Measurements from ENCODE around the gene PRKD2. TPM values are rescaled to one million over a fixed set of nuclear protein-coding genes. Genes with fewer than 3 reads are reported as not detected.

The PRKD2 gene
- total and polyA plus RNA-seq, 2 of the 8 experiments (the other 6 are each of a cell fraction or from before 2014, with no cell fraction given), result 24.4 to 63.8 TPM

- no peak for DNase-seq (ENCODE audit: low read depth in 1 of 2, low spot score in 2 of 2)
- ChIA-PET CTCF (ENCODE audit: partially characterized antibody) (interaction anchor here (0.9 to 3.7 kb wide), 9 partner anchors 9 to 253 kb away, joined by 3 to 16 read pairs (median 4); no protein-coding TSS in a partner anchor), POLR2A (ENCODE audit: partially characterized antibody) (interaction anchor here (0.8 to 1.7 kb wide), 6 partner anchors 10 to 43 kb away, joined by 3 to 6 read pairs (median 4); no protein-coding TSS in a partner anchor)
- no peak for TF ChIP-seq TEAD4 (IDR thresholded peaks at IDR 0.05; ENCODE audit: low read depth, low read length)
- TF ChIP-seq NANOG (IDR thresholded peaks at IDR 0.05; ENCODE audit: insufficient read depth, low read depth, low read length, poor library complexity, severe bottlenecking), result no peak
- TF ChIP-seq POLR2A (IDR thresholded peaks at IDR 0.05; ENCODE audit: control extremely low read depth in 1 of 2, low read depth in 2 of 2, low read length in 2 of 2), result no peak
- TF ChIP-seq GABPA (IDR thresholded peaks at IDR 0.05; ENCODE audit: borderline replicate concordance, insufficient read depth, low read length), result no peak
- TF ChIP-seq EP300 (IDR thresholded peaks at IDR 0.05; ENCODE audit: borderline replicate concordance in 1 of 2, low read depth in 2 of 2, low read length in 2 of 2), result no peak
- no peak for TF ChIP-seq SP4 (IDR thresholded peaks at IDR 0.05; ENCODE audit: low read length)
- TF ChIP-seq SIN3A (conservative IDR thresholded peaks at IDR 0.05 in 1 of 2, IDR thresholded peaks at IDR 0.05 in 1 of 2; ENCODE audit: low read depth in 1 of 2, low read length in 2 of 2), result no peak
- no peak for TF ChIP-seq CEBPB (IDR thresholded peaks at IDR 0.05; ENCODE audit: low read depth, low read length)
- TF ChIP-seq ZNF274 (IDR thresholded peaks at IDR 0.05; ENCODE audit: borderline replicate concordance, extremely low read depth, low read length), result no peak
- TF ChIP-seq RAD21 (IDR thresholded peaks at IDR 0.05 in 1 of 2, conservative IDR thresholded peaks at IDR 0.05 in 1 of 2; ENCODE audit: low read depth in 2 of 2, low read length in 2 of 2), result no peak
- TF ChIP-seq CREB1 (IDR thresholded peaks at IDR 0.05), result no peak
- no peak for TF ChIP-seq TAF1 (IDR thresholded peaks at IDR 0.05; ENCODE audit: low read depth, low read length)
- peaks cover 45 to 46% of the 10 kb centered on the region in 2 experiments for H4K20me1 ChIP-seq (replicated peaks in 1 of 2; ENCODE audit: control insufficient read depth in 1 of 2, insufficient read depth in 2 of 2, low read length in 2 of 2)
- no peak overlapping the region for H3K27ac ChIP-seq (ENCODE audit: low read depth, low read length)
- H3K4me1 ChIP-seq (replicated peaks in 1 of 4; ENCODE audit: control insufficient read depth in 3 of 4, insufficient read depth in 4 of 4, low read length in 3 of 4), result peaks cover 0 to 11% (median 4%) of the 10 kb centered on the region in 4 experiments; a peak in 4 of 7 replicates
- H3K56ac ChIP-seq (replicated peaks; ENCODE audit: insufficient read length, low read depth, low read length), result no peak overlapping the region
- no peaks in the 10 kb centered on the region for H3K27me3 ChIP-seq (replicated peaks in 1 of 4; ENCODE audit: control insufficient read depth in 3 of 4, extremely low read depth in 1 of 4, insufficient read depth in 3 of 4, low read length in 3 of 4)
- H3K9ac ChIP-seq (replicated peaks in 1 of 4; ENCODE audit: extremely low read depth in 1 of 4, low read depth in 3 of 4, low read length in 3 of 4), result no peak overlapping the region
- H2BK15ac ChIP-seq (ENCODE audit: low read length), result no peak overlapping the region
- no peak overlapping the region for H3K18ac ChIP-seq (ENCODE audit: extremely low read depth, low read length)
- H3K79me1 ChIP-seq (ENCODE audit: low read depth, low read length), result peaks cover 15% of the 10 kb centered on the region; the same call in 1 of the 2 replicates
- no peak overlapping the region for H3K23ac ChIP-seq (ENCODE audit: insufficient read length)
- no peak overlapping the region for H3K4me2 ChIP-seq (ENCODE audit: insufficient read depth in 1 of 2, low read depth in 2 of 2, low read length in 2 of 2)
- no peak overlapping the region for H4K8ac ChIP-seq (ENCODE audit: extremely low read depth, insufficient read depth, low read length)
- no peaks in the 10 kb centered on the region for H3K9me3 ChIP-seq (ENCODE audit: insufficient read depth in 2 of 2, low read depth in 1 of 2, low read length in 1 of 2)
- H3K23me2 ChIP-seq (ENCODE audit: low read depth, low read length), result no peaks in the 10 kb centered on the region
- no peak overlapping the region for H2BK120ac ChIP-seq (replicated peaks; ENCODE audit: low read depth, low read length)
- no peak overlapping the region for H4K91ac ChIP-seq (replicated peaks; ENCODE audit: insufficient read length, low read length)
- H2AFZ ChIP-seq (ENCODE audit: low read length), result no peak overlapping the region
- H3K36me3 ChIP-seq (ENCODE audit: control insufficient read depth in 2 of 4, insufficient read depth in 4 of 4, low read length in 3 of 4), result peaks cover 15 to 40% (median 31%) of the 10 kb centered on the region in 4 experiments
- H2BK5ac ChIP-seq (ENCODE audit: low read depth, low read length), result no peak overlapping the region
- H4K5ac ChIP-seq (ENCODE audit: insufficient read length, low read depth, low read length), result no peak overlapping the region
- H2AK5ac ChIP-seq (ENCODE audit: low read depth, low read length), result no peak overlapping the region
- FAIRE-seq, result no peak
- 88% methylated on average over 19 of the region's 19 CpGs; no CpG with 5 or more reads in 1 of the 2 experiments for WGBS, 2 experiments (ENCODE audit: extremely low coverage in 1 of 2, insufficient coverage in 1 of 2, insufficient read length in 1 of 2, insufficient replicate concordance in 2 of 2, low coverage in 1 of 2, low lambda C conversion rate in 2 of 2, missing lambda C conversion rate in 1 of 2)
- no peak overlapping the region for H3K4ac ChIP-seq (replicated peaks; ENCODE audit: insufficient read length, low read depth, low read length)
- H3K4me3 ChIP-seq (ENCODE audit: extremely low read depth in 1 of 4, insufficient read depth in 2 of 4, low read depth in 3 of 4, low read length in 4 of 4), result no peak overlapping the region
- no peak overlapping the region for H3K14ac ChIP-seq (ENCODE audit: insufficient read length)
- H3K79me2 ChIP-seq (ENCODE audit: control insufficient read depth in 1 of 2, insufficient read depth in 2 of 2, low read length in 2 of 2), result peaks cover 18 to 71% of the 10 kb centered on the region in 2 experiments
- H2BK20ac ChIP-seq (ENCODE audit: low read length), result no peak overlapping the region
- H2BK12ac ChIP-seq (ENCODE audit: low read depth, low read length), result no peak overlapping the region
Observed at GRCh38 chr19:46737761-46738171, 20.9 kb upstream of the PRKD2 start.

Data from H1 (cell line).